HEK293T (cell line): ENCODE data around the gene EDARADD.

Source experiments
- ARNT ChIP-seq: fragments of 450-650 bp; IDR thresholded peaks from 2 replicates; pipeline ENCODE4 v1.6.1; 2017; ENCODE audit warnings: mild to moderate bottlenecking
- BHLHE40 ChIP-seq: fragments of 450-650 bp; IDR thresholded peaks from 2 replicates; pipeline ENCODE4 v1.6.1; 2016; ENCODE audit warnings: mild to moderate bottlenecking, moderate library complexity, borderline replicate concordance
- CTBP1 ChIP-seq: fragments of 450-650 bp; IDR thresholded peaks from 2 replicates; pipeline ENCODE4 v1.6.1; 2016; ENCODE audit warnings: borderline replicate concordance
- ELF4 ChIP-seq: fragments of 450-650 bp; IDR thresholded peaks from 2 replicates; pipeline ENCODE4 v1.6.1; 2017; ENCODE audit warnings: antibody characterized with exemption
- FOXA1 ChIP-seq: fragments of 450-650 bp; IDR thresholded peaks from 2 replicates; pipeline ENCODE4 v1.6.1; 2016; ENCODE audit warnings: mild to moderate bottlenecking
- FOXK2 ChIP-seq: fragments of 450-650 bp; IDR thresholded peaks from 2 replicates; pipeline ENCODE4 v1.6.1; 2016; ENCODE audit warnings: mild to moderate bottlenecking
- FOXM1 ChIP-seq: fragments of 450-650 bp; IDR thresholded peaks from 2 replicates; pipeline ENCODE4 v1.6.1; 2017; ENCODE audit warnings: mild to moderate bottlenecking, borderline replicate concordance
- HDGF ChIP-seq: fragments of 450-650 bp; IDR thresholded peaks from 2 replicates; pipeline ENCODE4 v1.6.1; 2017; ENCODE audit warnings: antibody characterized with exemption, borderline replicate concordance
- L3MBTL2 ChIP-seq: fragments of 450-650 bp; conservative IDR thresholded peaks from 2 replicates; pipeline ENCODE4 v1.6.1; 2016; ENCODE audit warnings: mild to moderate bottlenecking
- LEF1 ChIP-seq: fragments of 450-650 bp; IDR thresholded peaks from 2 replicates; pipeline ENCODE4 v1.6.1; 2017; ENCODE audit warnings: mild to moderate bottlenecking, borderline replicate concordance
- PKNOX1 ChIP-seq: fragments of 450-650 bp; IDR thresholded peaks from 2 replicates; pipeline ENCODE4 v1.6.1; 2016
- SP1 ChIP-seq: fragments of 450-650 bp; IDR thresholded peaks from 2 replicates; pipeline ENCODE4 v1.6.1; 2017
- SUZ12 ChIP-seq: fragments of 450-650 bp; IDR thresholded peaks from 2 replicates; pipeline ENCODE4 v1.6.1; 2016; ENCODE audit warnings: mild to moderate bottlenecking
- TARDBP ChIP-seq: fragments of 450-650 bp; IDR thresholded peaks from 2 replicates; pipeline ENCODE4 v1.6.1; 2016

- TF ChIP-seq BHLHE40, result no peak
- no peak for TF ChIP-seq FOXM1
- TF ChIP-seq SP1, result no peak
- no peak for TF ChIP-seq ELF4
- no peak for TF ChIP-seq TARDBP
- no peak for TF ChIP-seq HDGF
- no peak for TF ChIP-seq FOXA1
- TF ChIP-seq SUZ12, result no peak
- TF ChIP-seq PKNOX1, result no peak
- TF ChIP-seq FOXK2, result no peak
- TF ChIP-seq ARNT, result no peak
- TF ChIP-seq L3MBTL2, result no peak
- TF ChIP-seq LEF1, result no peak
- no peak for TF ChIP-seq CTBP1
These were observed 2.6 kb downstream of the EDARADD start for GRCh38 chr1:236396665-236397043.
